Esophagus squamous epithelium (tissue), 5 donors: Measurements from ENCODE around the gene GAK. TPM values are rescaled to one million over a fixed set of nuclear protein-coding genes. Genes with fewer than 3 reads are reported as not detected.

Experiments
- DNase-seq: peaks from one replicate; lab custom pipeline; 2025; lab: John Stamatoyannopoulos, UW
- H3K27ac ChIP-seq, 4 donors: fragments of 200-600 bp; sonication (generic); one replicate each; pipeline ENCODE4 v1.5.1; 2016 to 2019; ENCODE audit warnings: mild to moderate bottlenecking in 1 of 4
- H3K27me3 ChIP-seq, 4 donors: fragments of 200-600 bp; sonication (generic); 1 replicate in 3 of 4; 2 replicates in 1 of 4; pipeline versions ENCODE4 v1.5.1 to v1.6.0; 2017 to 2021; ENCODE audit warnings: antibody characterized with exemption in 1 of 4
- H3K36me3 ChIP-seq, 3 donors: fragments of 200-600 bp; sonication (generic); one replicate each; pipeline ENCODE4 v1.5.1; 2016 to 2019
- H3K4me1 ChIP-seq, 3 donors: fragments of 200-600 bp; sonication (generic); one replicate each; pipeline ENCODE4 v1.5.1; 2017 to 2019
- H3K4me3 ChIP-seq, 4 donors: fragments of 200-600 bp; sonication (generic); 1 replicate in 3 of 4; 2 replicates in 1 of 4; pipeline ENCODE4 v1.5.1; 2016 to 2019; ENCODE audit warnings: mild to moderate bottlenecking in 2 of 4, moderate library complexity in 1 of 4
- H3K9me3 ChIP-seq, 3 donors: fragments of 200-600 bp; sonication (generic); one replicate each; pipeline ENCODE4 v1.5.1; 2016 to 2019
- POLR2A ChIP-seq, 4 donors: fragments of 450-650 bp; IDR thresholded peaks; one replicate each; pipeline ENCODE4 v1.6.1; 2017; ENCODE audit warnings: antibody characterized with exemption in 4 of 4, mild to moderate bottlenecking in 4 of 4, moderate library complexity in 3 of 4
- WGBS, 2 donors: methylation state at CpG; one replicate each; pipeline ENCODE4 v1.1.5; 2018; 5-methylcytosine and 5-hydroxymethylcytosine counted together
- intact Hi-C: fragments of 100-400 bp; cut with DNase I; formaldehyde crosslinking; loops from one replicate; pipeline ENCODE4 v1.15.0; 2022
- total RNA-seq, 4 donors: library from RNA; depleted of rRNA; stranded (reverse); fragments of >200 nt; gene quantifications; one replicate each; pipeline ENCODE4 v1.1.0, GENCODE V29; 2016
- TF ChIP-seq, protein P1 (sequence below), 6 experiments: fragments of 450-650 bp in 4 of 6; fragments of 200-600 bp in 2 of 6; sonication (generic) in 2 of 6; IDR thresholded peaks; one replicate each; pipeline ENCODE4 v1.5.1; 2016 to 2019; ENCODE audit warnings: antibody characterized with exemption in 6 of 6, mild to moderate bottlenecking in 4 of 6, moderate library complexity in 4 of 6
- donor health status: DM: yes; HTN: yes; CAD: no.

Gene GAK
- total RNA-seq, 4 donors from 2014 or later = 70.6 to 97.8 (median 80.7) TPM

DNA sequence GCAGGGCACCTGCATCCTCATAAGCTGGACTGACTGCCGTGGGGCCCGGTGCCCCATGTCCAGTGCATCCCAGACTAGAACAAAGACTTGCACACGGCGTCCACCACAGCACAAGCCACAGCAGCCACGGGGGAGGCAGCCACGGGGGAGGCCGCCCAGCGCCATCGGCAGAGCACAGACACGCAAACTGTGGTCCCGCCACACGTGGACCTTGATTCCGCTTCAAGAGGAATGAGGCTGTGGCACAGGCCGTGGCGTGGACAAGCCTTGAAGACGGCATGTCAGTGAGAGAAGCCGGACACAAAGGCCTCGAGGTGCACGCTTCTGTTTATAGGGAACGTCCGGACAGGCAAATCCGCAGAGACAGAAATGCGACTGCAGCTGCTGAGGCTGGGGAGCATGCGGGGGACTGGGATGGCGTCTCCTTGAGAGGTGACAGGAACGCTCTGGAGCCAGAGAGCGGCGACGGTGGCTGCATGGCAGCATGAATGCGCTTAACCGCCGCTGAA lies 96.1 kb downstream of the GAK start:
- Histone ChIP-seq H3K4me3 (no peak overlapping the region), H3K27ac (no peak overlapping the region), H3K9me3 (peaks cover 0 to 33% (median 20%) of the 10 kb centered on the region in 3 donors), H3K27me3 (peaks cover 0 to 16% (median 0%) of the 10 kb centered on the region in 4 donors), H3K36me3 (no peaks in the 10 kb centered on the region), H3K4me1 (no peaks in the 10 kb centered on the region)
- no peak for DNase-seq
- whole genome bisulfite sequencing, 2 donors = 93 to 95% methylated on average over 18 to 19 of the region's 32 CpGs
- no peak for TF ChIP-seq POLR2A (IDR thresholded peaks at IDR 0.05)
- TF ChIP-seq, protein P1, sequence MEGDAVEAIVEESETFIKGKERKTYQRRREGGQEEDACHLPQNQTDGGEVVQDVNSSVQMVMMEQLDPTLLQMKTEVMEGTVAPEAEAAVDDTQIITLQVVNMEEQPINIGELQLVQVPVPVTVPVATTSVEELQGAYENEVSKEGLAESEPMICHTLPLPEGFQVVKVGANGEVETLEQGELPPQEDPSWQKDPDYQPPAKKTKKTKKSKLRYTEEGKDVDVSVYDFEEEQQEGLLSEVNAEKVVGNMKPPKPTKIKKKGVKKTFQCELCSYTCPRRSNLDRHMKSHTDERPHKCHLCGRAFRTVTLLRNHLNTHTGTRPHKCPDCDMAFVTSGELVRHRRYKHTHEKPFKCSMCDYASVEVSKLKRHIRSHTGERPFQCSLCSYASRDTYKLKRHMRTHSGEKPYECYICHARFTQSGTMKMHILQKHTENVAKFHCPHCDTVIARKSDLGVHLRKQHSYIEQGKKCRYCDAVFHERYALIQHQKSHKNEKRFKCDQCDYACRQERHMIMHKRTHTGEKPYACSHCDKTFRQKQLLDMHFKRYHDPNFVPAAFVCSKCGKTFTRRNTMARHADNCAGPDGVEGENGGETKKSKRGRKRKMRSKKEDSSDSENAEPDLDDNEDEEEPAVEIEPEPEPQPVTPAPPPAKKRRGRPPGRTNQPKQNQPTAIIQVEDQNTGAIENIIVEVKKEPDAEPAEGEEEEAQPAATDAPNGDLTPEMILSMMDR (IDR thresholded peaks at IDR 0.05) = no peak
- intact Hi-C loops = no loop called here

DNA sequence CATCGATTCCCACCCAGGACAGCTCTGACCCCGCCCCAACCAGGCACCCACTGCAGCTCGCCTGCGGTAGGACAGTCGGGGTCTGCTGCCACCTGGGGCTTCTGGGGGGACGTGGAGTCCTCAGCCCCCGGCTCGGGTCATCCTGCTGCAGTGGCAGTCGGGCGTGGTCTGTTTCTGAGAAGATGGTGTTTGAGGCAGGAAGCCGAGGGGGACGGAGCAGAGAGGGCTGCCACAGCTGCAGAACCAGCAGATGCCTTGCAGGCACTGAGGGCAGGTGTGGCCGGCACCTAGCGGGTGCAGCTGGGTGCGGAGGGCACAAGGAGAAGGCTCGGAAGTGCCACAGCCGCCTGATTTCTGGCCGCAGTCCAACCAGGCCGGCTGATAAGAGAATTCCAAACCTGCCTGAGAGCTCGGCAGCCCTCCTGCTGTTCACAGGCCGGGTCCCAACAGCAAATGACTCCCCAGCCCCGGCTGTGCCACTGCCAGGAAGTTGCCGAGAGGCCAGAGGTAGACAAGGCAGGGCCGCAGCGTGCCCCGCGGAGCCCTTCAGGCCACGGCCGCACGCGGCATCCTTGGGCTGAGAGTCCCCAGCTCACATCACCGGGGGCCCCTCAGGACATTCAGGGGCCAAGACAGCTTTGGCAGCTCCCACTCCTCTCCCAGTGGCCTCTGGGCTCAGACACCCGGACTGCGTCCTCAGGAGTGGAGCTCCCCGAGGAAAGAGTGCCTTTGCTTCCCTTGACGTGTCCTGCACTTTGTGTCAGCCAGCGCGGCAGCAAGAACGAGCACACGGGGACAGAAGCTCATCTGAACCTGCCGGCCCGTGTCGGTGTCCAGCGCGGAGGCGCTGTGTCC lies 96.7 kb downstream of the GAK start:
- peaks cover 0 to 33% (median 20%) of the 10 kb centered on the region in 3 donors for H3K9me3 ChIP-seq
- TF ChIP-seq, protein P1 (IDR thresholded peaks at IDR 0.05) = no peak
- H3K27ac ChIP-seq = no peak overlapping the region
- H3K36me3 ChIP-seq = no peaks in the 10 kb centered on the region
- no peak overlapping the region for H3K4me3 ChIP-seq
- WGBS, 2 donors = 47 to 81% methylated on average over 9 to 13 of the region's 46 CpGs
- no peak for DNase-seq
- no peaks in the 10 kb centered on the region for H3K4me1 ChIP-seq
- intact Hi-C loops = no loop called here
- peaks cover 0 to 22% (median 0%) of the 10 kb centered on the region in 4 donors for H3K27me3 ChIP-seq

DNA sequence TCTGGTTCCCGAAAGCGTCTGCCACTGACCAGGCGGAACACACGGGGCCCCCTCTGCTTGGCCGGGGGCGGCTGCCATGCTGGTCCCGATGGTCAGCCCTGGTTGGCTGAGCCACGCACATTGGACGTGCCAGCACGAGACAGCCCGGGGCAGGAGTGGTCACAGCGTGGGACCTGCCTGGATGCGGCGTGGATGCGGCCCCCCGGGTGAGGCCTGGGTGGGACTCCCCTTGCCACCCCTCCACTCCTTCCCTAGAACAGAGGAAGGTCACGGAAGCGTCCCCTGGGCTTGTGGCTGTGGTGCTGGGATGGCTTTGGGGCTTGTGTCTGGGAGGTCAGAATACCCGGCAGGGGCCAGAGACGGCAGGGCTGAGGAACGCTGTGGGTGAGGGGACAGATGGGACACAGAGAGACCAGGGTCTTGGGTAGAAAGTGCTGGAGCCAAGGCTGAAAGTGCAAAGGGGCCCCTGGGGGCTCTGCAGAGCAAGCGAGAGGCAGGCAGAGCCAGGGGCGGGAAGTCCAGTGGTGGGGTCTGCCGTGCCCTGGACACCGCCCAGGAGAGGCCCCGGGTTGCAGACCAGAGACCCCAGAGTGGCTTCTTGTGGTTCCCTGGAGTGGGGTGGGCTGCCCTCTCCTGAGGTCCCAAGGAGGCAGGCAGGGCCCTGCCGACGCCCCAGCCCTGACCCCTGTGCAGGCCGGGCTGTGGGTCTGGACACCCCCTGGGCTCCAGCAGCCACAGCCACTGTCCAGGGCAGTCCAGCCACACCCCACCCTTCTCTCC lies 97.6 kb downstream of the GAK start:
- TF ChIP-seq, protein P1 (IDR thresholded peaks at IDR 0.05) = no peak
- TF ChIP-seq POLR2A (IDR thresholded peaks at IDR 0.05) = no peak
- intact Hi-C loops = no loop called here
- H3K4me1 ChIP-seq = no peaks in the 10 kb centered on the region
- H3K27ac ChIP-seq = no peak overlapping the region
- H3K4me3 ChIP-seq = no peak overlapping the region
- H3K9me3 ChIP-seq = peaks cover 0 to 33% (median 20%) of the 10 kb centered on the region in 3 donors
- 40 to 74% methylated on average over 1 to 18 of the region's 29 CpGs for WGBS, 2 donors
- H3K36me3 ChIP-seq = no peaks in the 10 kb centered on the region
- DNase-seq = no peak
- peaks cover 0 to 31% (median 0%) of the 10 kb centered on the region in 4 donors for H3K27me3 ChIP-seq

DNA sequence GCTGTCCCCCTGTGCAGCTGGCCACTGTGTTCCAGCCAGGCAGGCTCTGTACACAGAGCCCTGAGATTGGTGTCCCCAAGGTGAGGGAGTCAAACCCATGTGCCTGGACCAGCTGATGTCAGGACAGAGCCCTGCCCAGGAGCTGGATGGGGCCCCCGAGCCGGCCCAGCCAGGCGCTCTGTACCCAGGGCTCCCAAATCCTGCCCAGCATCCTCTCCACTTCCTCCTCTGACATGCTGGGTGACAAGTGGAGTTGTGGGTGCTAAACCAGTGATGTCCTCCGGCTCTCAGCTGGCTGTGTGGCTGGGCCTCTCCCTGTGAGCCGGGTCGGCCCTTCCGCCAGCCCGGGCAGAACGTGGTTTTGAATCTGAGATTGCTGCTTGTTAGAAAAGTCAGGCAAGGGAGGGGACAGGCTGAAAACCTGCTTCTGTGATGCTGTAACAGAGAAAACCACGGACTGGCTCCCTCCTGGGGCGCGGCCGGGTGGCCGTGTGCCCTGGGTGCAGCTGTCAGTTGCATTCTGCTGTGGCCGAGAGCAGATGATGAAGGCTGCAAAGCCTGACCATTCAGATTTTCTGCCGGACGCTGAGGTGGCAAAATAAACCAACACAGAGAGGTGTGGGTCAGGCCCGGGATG lies 98.3 kb downstream of the GAK start:
- Histone ChIP-seq H3K4me3 (no peak overlapping the region), H3K27me3 (peaks cover 0 to 38% (median 0%) of the 10 kb centered on the region in 4 donors), H3K4me1 (no peaks in the 10 kb centered on the region), H3K27ac (no peak overlapping the region), H3K36me3 (no peaks in the 10 kb centered on the region), H3K9me3 (peaks cover 0 to 33% (median 20%) of the 10 kb centered on the region in 3 donors)
- WGBS, 2 donors = 47 to 63% methylated on average over 3 to 8 of the region's 18 CpGs
- intact Hi-C loops = no loop called here
- no peak for TF ChIP-seq POLR2A (IDR thresholded peaks at IDR 0.05)
- TF ChIP-seq, protein P1 (IDR thresholded peaks at IDR 0.05) = no peak
- no peak for DNase-seq
